Measurements from ENCODE around the gene MAML2.

GRCh38 chr11:96017856-96018255, 325.1 kb downstream of the MAML2 start:
- TF ChIP-seq, protein P1, sequence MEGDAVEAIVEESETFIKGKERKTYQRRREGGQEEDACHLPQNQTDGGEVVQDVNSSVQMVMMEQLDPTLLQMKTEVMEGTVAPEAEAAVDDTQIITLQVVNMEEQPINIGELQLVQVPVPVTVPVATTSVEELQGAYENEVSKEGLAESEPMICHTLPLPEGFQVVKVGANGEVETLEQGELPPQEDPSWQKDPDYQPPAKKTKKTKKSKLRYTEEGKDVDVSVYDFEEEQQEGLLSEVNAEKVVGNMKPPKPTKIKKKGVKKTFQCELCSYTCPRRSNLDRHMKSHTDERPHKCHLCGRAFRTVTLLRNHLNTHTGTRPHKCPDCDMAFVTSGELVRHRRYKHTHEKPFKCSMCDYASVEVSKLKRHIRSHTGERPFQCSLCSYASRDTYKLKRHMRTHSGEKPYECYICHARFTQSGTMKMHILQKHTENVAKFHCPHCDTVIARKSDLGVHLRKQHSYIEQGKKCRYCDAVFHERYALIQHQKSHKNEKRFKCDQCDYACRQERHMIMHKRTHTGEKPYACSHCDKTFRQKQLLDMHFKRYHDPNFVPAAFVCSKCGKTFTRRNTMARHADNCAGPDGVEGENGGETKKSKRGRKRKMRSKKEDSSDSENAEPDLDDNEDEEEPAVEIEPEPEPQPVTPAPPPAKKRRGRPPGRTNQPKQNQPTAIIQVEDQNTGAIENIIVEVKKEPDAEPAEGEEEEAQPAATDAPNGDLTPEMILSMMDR (IDR thresholded peaks at IDR 0.05; ENCODE audit: insufficient read depth, low read length) = no peak
- TF ChIP-seq POLR2AphosphoS5 (IDR thresholded peaks at IDR 0.05; ENCODE audit: low read depth) = no peak
- no peak for TF ChIP-seq REST (IDR thresholded peaks at IDR 0.05; ENCODE audit: insufficient replicate concordance, low read depth)
- TF ChIP-seq SPI1 (IDR thresholded peaks at IDR 0.05; ENCODE audit: borderline replicate concordance, low read depth) = no peak

Measured in HL-60 (cell line).